Stimulated activated CD4-positive, alpha-beta T cell treated with anti-CD3 and anti-CD28 coated beads, Interleukin-2, amount 100 ng/mL, for 24 hours (primary cell): ENCODE data around the gene ELAPOR2.
"Not testable (repeated sequence)": the region's sequence is repeated elsewhere in the genome, so short reads cannot be mapped to it uniquely, and the experiment has no call there.

Source experiments
- DNase-seq, 2 donors: peaks; one replicate each; pipeline ENCODE4 v3.0.0-alpha.2; 2020

Gene ELAPOR2

DNA sequence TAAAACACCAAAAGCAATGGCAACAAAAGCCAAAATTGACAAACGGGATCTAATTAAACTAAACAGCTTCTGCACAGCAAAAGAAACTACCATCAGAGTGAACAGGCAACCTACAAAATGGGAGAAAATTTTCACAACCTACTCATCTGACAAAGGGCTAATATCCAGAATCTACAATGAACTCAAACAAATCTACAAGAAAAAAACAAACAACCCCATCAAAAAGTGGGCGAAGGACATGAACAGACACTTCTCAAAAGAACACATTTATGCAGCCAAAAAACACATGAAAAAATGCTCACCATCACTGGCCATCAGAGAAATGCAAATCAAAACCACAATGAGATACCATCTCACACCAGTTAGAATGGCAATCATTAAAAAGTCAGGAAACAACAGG is 14.7 kb downstream of the ELAPOR2 start:
- not testable (repeated sequence) for DNase-seq

DNA sequence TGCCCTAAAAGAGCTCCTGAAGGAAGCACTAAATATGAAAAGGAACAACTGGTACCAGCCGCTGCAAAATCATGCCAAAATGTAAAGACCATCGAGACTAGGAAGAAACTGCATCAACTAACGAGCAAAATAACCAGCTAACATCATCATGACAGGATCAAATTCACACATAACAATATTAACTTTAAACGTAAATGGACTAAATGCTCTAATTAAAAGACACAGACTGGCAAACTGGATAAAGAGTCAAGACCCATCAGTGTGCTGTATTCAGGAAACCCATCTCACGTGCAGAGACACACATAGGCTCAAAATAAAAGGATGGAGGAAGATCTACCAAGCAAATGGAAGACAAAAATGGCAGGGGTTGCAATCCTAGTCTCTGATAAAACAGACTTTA is 17.9 kb downstream of the ELAPOR2 start:
- DNase-seq, result not testable (repeated sequence)

DNA sequence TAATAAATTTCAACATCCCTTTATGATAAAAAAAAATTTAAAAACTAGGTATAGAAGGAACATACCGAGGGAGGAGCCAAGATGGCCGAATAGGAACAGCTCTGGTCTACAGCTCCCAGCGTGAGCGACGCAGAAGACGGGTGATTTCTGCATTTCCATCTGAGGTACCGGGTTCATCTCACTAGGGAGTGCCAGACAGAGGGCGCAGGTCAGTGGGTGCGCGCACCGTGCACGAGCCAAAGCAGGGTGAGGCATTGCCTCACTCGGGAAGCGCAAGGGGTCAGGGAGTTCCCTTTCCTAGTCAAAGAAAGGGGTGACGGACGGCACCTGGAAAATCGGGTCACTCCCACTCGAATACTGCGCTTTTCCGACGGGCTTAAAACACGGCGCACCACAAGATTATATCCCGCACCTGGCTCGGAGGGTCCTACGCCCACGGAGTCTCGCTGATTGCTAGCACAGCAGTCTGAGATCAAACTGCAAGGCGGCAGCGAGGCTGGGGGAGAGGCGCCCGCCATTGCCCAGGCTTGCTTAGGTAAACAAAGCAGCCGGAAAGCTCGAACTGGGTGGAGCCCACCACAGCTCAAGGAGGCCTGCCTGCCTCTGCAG is 19.7 kb downstream of the ELAPOR2 start:
- DNase-seq, result peak; percentile 6 to 19

DNA sequence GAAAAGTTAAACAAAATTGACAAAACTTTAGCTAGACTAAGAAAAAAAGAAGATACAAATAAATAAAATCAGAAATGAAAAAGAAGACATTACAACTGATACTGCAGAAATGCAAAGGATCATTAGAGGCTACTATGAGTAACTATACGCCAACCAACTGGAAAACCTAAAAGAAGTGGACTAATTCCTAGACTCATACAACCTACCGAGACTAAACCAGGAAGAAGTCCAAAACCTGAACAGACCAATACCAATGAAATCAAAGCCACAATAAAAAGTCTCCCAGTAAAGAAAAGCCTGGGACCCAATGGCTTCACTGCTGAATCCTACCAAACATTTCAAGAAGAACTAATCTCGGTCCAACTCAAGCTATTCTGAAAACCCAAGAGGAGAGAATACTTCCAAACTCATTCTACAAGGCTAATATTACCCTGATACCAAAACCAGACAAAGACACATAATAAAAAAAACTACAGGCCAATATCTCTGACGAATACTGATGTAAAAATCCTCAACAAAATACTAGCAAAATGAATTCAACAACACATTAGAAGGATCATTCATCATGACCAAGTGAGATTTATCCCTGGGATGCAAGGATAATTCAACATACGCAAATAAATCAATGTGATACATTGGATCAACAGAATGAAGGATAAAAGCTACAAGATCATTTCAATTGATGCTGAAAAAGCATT is 20.3 kb downstream of the ELAPOR2 start:
- no peak for DNase-seq

DNA sequence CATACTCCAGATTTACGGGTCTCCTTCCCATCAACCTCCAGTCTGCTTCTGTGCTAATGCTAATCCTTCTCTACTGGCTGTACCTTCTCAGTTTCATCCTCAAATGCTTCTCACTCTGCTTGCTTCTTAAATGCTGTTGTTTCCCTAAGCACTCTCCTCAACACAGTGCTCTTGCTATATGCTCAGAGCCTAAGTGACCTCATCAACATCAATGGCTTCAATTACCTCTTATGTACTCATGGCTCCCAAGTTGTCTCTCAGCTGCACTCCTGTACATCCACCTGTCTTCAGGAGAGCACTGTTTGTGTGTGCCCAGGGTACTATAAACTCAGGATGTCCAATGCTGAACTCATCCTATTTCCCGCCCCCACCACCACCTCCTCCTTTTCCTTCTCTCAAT is 22.5 kb downstream of the ELAPOR2 start:
- no peak for DNase-seq

DNA sequence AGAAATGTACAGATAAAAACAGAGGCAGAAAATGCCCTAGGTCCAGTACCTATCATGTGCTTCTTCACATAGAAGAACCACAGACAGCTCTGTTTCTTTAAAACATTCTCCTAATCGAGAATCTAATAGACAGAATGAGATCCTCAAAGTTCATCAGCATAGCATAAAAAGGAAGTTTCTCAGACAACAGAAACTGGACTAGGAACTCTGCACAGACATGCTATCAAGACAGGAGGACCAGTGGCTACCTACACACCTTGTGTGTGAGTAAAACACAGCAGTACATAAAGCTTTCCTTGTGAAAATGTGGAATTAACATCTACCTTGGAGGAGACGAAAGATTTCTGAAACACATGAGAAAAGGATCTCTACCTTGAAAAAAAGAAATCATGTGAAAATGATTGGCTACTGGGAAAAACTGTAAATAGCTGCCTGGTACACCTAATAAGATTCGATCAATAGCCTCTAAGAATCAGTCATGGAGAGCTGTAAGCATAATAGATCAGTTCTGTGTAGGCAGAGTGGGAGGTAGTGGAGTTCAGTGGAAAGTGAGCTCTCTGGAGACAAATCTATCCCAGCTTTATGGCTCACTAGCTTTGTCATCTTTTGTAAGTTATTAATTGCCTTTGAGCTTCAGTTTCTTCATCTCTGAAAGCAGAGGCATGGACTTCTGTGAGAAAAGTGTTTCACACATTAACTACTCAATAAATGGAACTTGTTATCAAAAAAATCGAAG is 26.7 kb downstream of the ELAPOR2 start:
- DNase-seq, result no peak

DNA sequence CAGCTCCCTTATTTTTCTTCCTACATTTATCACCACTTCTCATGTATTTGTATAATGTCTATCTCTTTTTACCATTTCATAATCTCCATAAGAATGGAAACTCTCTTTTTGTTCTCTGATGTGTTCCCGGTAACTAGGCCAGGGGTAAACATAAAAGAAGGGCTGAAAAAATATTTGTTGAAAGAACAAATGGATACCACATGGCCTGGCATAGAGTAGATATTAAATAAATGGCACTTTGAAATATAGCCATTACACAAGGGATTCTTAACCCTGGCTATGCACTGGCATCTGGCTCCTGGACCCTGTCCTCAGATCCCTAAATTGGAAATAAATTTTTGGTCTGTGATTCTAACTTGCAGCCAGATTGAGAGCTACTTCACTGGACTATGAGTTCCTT is 30.4 kb downstream of the ELAPOR2 start:
- no peak for DNase-seq

DNA sequence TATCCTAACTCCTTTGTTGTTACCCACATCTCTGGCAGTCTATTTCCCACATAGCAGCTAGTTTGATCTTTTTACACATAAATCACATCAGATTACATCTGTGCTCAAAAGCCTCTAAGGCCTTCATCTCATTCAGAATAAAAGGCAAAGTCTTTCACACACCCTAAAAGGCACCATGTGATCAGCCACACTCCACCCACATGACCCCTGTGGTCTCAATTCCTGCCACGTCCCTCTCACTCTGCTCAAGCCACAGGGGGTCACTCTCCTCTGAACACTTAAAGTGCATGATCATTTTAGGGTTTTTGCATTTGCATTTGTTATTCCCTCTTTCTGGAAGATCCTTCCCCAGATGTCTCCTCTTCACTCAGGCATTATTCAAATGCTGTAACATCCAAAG is 30.8 kb downstream of the ELAPOR2 start:
- no peak for DNase-seq

DNA sequence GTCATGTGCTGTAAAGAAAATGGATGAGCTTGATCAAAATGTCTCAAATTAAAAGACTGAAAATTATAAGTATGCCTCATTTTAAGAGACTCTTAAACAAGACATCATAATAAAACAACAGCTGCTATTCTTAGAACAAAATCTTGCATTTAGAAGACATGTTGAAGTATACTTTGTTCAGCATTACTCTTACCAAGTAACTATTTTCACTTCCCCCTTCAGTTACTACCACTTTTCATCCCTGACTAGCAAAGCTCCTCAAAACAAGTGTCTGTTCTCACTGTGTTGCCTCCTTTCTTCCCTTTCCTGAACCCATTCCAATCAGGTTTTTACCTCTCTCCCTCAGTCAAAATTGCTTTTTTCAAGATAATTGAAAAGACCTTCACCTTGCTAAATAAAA is 31.6 kb downstream of the ELAPOR2 start:
- no peak for DNase-seq

DNA sequence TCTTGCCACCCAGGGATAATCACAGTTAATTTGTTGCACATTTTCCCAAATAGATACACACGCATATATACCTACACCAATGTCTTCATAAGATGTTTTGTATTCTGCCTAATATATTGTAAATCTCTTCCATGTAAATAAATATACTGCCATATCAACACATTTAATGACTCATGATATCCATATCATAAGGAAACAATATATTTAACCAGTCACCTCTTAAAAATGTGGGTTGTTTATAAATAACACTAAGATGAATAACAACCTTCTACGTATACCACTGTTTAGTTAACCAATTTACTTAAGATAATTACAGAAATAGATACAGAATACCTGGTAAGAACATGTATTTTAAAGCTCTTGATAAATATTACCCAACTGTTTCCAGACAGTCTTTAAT is 38.2 kb downstream of the ELAPOR2 start:
- no peak for DNase-seq

DNA sequence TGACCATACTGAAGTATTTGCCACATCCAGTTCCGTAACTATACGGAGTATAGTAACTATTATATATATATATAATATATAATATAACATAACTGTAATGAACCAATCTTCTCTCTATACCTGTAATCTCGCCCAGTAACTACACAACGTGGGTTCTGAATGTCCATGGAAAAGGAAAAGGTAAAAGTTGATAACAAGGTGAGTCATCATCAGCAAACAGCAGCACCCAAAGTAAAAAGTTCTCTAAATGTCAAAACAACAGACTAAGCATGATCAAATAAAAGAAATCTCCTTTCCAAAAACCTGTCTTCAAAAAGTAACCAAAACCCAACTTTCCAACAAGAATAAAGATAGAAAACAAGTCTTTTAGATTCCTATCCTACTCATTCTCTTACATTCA is 42.8 kb downstream of the ELAPOR2 start:
- no peak for DNase-seq

DNA sequence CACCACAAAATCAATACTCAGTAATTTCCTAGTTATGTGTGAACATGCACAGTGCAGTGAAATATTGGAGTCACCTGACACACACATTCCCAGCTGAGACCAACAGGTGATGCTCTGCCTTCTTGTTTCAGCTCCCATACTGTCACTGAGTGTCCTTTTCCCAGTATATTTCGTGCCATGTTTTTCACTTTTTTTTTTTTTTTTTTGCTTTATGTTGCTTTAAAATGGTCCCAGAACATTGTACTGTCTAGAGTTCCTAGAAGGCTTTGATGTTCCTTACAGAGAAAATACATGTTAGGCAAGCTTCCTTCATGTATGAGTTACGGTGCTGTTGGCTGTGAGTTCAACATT is 45.6 kb downstream of the ELAPOR2 start:
- DNase-seq, result no peak

DNA sequence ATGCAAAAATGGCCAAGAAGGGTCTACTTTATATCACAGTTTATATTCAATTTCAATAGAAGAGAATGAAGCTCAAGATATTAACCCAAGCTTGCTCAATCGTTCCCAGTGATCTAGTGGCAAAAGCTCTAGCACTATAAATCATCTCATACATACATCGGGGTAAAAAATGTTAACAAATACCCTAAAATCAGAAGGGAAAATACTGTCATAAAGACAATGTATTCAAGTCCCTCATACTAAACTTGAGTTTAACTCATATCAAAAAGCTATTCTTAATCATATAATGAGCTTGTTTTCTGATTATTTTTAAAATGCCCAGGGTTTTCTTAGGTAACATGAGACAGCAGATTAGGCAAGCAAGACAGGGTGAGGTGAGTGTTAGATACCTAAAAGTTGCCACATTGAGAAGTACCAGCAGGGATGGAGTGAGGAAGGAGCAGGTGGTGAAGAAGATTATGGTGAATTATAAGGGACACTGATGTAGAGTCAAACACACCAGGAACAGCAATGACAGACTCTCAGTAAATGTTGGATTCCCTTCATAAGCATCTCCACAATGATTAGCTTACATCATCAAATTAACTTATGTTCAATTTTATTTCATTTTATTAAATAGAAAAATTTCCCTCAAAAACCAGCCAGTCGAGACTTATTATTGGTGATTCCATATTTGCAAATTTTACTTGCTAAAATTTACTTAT is 46.2 kb downstream of the ELAPOR2 start:
- DNase-seq, result no peak
